ENCODE measurements around the gene REEP6.

DNA sequence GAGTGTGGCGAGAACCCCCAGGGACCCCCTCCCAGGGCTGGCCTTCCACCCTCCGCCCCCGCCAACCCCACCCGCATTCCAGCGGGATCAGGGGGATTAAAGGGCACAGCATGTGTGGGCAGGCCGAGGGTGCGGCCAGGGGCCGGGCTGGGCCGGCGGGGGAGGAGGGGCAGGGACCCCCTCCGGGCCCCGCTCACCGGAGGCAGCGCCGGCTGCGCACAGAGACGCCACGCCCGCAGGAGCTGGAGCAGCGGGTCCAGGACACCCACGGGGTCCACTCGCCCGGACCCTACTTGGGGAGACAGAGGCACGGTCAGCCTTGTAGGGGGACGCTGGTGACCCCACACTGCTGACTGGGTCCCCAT lies 19.4 kb downstream of the REEP6 start:
- no peak for TF ChIP-seq CTCF (IDR thresholded peaks at IDR 0.05)
- no peak for TF ChIP-seq SMC3 (IDR thresholded peaks at IDR 0.05; ENCODE audit: low read depth, low read length)
- no peak for TF ChIP-seq RFX5 (IDR thresholded peaks at IDR 0.05; ENCODE audit: low read length)
- TF ChIP-seq SIN3A (IDR thresholded peaks at IDR 0.05; ENCODE audit: borderline replicate concordance, low read depth, low read length) = no peak
- no peak for TF ChIP-seq EP300 (IDR thresholded peaks at IDR 0.05; ENCODE audit: borderline replicate concordance in 1 of 2, low read depth in 1 of 2, low read length in 1 of 2)
- no peak for TF ChIP-seq NFIC (IDR thresholded peaks at IDR 0.05; ENCODE audit: borderline replicate concordance)
- no peak for TF ChIP-seq GATA2 (CRISPR knock-in tag; IDR thresholded peaks at IDR 0.05)
- TF ChIP-seq POLR2AphosphoS5 (IDR thresholded peaks at IDR 0.05; ENCODE audit: low read depth, low read length) = no peak
- no peak for TF ChIP-seq FOXJ3 (CRISPR knock-in tag; IDR thresholded peaks at IDR 0.05)
- no peak for TF ChIP-seq RAD21 (IDR thresholded peaks at IDR 0.05; ENCODE audit: low read length)
- TF ChIP-seq JUND (IDR thresholded peaks at IDR 0.05) = no peak
- no peak for TF ChIP-seq TEAD4 (IDR thresholded peaks at IDR 0.05; ENCODE audit: borderline replicate concordance, insufficient read depth)
- no peak for TF ChIP-seq ELF1 (IDR thresholded peaks at IDR 0.05)
- no peak for TF ChIP-seq GABPA (IDR thresholded peaks at IDR 0.05; ENCODE audit: low read depth)

Measured in SK-N-SH (cell line).